Measurements from ENCODE around the gene SEPHS1. TPM values are rescaled to one million over a fixed set of nuclear protein-coding genes. Genes with fewer than 3 reads are reported as not detected.

Gene SEPHS1
- polyA plus RNA-seq, 3 donors, result 130 to 146 (median 139) TPM

GRCh38 chr10:13365831-13366230, 17.7 kb upstream of the SEPHS1 start:
- DNase-seq (ENCODE audit: low read depth in 3 of 3, low spot score in 2 of 3), result no peak

GRCh38 chr10:13365243-13365642, 17.1 kb upstream of the SEPHS1 start:
- DNase-seq (ENCODE audit: low read depth in 3 of 3, low spot score in 2 of 3), result no peak

- no peak for DNase-seq (ENCODE audit: low read depth in 3 of 3, low spot score in 2 of 3)
These were observed 12.5 kb upstream of the SEPHS1 start for GRCh38 chr10:13360587-13360986.

GRCh38 chr10:13356392-13356791, 8.3 kb upstream of the SEPHS1 start:
- no peak for DNase-seq (ENCODE audit: low read depth in 3 of 3, low spot score in 2 of 3)

- no peak for DNase-seq (ENCODE audit: low read depth in 3 of 3, low spot score in 2 of 3)
These were observed 6.7 kb upstream of the SEPHS1 start for GRCh38 chr10:13354783-13355182.

GRCh38 chr10:13352519-13352918, 4.4 kb upstream of the SEPHS1 start:
- no peak for DNase-seq (ENCODE audit: low read depth in 3 of 3, low spot score in 2 of 3)

- DNase-seq (ENCODE audit: low read depth in 3 of 3, low spot score in 2 of 3), result no peak
These were observed 3.3 kb upstream of the SEPHS1 start for GRCh38 chr10:13351340-13351915.

GRCh38 chr10:13349463-13350274, 1.6 kb upstream of the SEPHS1 start:
- DNase-seq (ENCODE audit: low read depth in 3 of 3, low spot score in 2 of 3), result peak in 2 of 3 donors; percentile 39 to 45

GRCh38 chr10:13347500-13348156, 465 bp downstream of the SEPHS1 start:
- DNase-seq (ENCODE audit: low read depth in 3 of 3, low spot score in 2 of 3), result peak in 2 of 3 donors; percentile 61 to 65

GRCh38 chr10:13347043-13347499, 1.0 kb downstream of the SEPHS1 start:
- peak in 1 of 3 donors; percentile 17 for DNase-seq (ENCODE audit: low read depth in 3 of 3, low spot score in 2 of 3)

- DNase-seq (ENCODE audit: low read depth in 3 of 3, low spot score in 2 of 3), result peak in 2 of 3 donors; percentile 37 to 38
These were observed 1.6 kb downstream of the SEPHS1 start for GRCh38 chr10:13346283-13347042.

GRCh38 chr10:13340626-13341376, 7.3 kb downstream of the SEPHS1 start:
- DNase-seq (ENCODE audit: low read depth in 3 of 3, low spot score in 2 of 3), result no peak

- DNase-seq (ENCODE audit: low read depth in 3 of 3, low spot score in 2 of 3), result no peak
These were observed 8.0 kb downstream of the SEPHS1 start for GRCh38 chr10:13340068-13340467.

- DNase-seq (ENCODE audit: low read depth in 3 of 3, low spot score in 2 of 3), result no peak
These were observed 9.5 kb downstream of the SEPHS1 start for GRCh38 chr10:13338390-13339110.

- no peak for DNase-seq (ENCODE audit: low read depth in 3 of 3, low spot score in 2 of 3)
These were observed 10.3 kb downstream of the SEPHS1 start for GRCh38 chr10:13337827-13338196.

- no peak for DNase-seq (ENCODE audit: low read depth in 3 of 3, low spot score in 2 of 3)
These were observed 10.8 kb downstream of the SEPHS1 start for GRCh38 chr10:13337128-13337826.

GRCh38 chr10:13335881-13336280, 12.2 kb downstream of the SEPHS1 start:
- DNase-seq (ENCODE audit: low read depth in 3 of 3, low spot score in 2 of 3), result no peak

- DNase-seq (ENCODE audit: low read depth in 3 of 3, low spot score in 2 of 3), result no peak
These were observed 13.5 kb downstream of the SEPHS1 start for GRCh38 chr10:13334556-13334955.

GRCh38 chr10:13331646-13332045, 16.4 kb downstream of the SEPHS1 start:
- DNase-seq (ENCODE audit: low read depth in 3 of 3, low spot score in 2 of 3), result no peak

Data from right renal cortex interstitium (tissue), 3 donors.